ENCODE data around the gene ZIC5.
A peak's percentile ranks its signal among the peaks of the same experiment; 100 is the strongest.

ZIC5 gene

GRCh38 chr13:99987154-99988019 is 15.8 kb upstream of the ZIC5 start:
- DNase-seq = no peak

DNA sequence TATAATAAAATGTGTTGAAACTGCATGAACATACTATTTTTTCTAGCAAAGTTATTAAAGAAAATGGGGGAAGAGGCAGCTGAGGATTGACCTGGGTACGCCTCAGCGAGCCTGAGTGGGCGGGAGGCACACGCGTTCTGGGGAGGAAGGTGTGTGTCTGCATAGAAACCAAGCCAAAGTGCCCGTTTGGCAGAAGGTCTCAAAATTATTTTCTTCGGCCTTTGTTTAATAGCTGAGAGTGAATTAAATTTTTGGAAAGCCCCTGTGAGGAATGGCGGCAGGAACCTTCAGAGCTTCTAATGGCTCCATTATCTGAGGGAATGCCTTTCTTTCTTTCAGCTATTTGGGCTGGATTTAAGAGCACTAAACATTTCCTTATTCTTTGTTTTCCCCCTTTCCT is 15.2 kb upstream of the ZIC5 start:
- DNase-seq = no peak

DNA sequence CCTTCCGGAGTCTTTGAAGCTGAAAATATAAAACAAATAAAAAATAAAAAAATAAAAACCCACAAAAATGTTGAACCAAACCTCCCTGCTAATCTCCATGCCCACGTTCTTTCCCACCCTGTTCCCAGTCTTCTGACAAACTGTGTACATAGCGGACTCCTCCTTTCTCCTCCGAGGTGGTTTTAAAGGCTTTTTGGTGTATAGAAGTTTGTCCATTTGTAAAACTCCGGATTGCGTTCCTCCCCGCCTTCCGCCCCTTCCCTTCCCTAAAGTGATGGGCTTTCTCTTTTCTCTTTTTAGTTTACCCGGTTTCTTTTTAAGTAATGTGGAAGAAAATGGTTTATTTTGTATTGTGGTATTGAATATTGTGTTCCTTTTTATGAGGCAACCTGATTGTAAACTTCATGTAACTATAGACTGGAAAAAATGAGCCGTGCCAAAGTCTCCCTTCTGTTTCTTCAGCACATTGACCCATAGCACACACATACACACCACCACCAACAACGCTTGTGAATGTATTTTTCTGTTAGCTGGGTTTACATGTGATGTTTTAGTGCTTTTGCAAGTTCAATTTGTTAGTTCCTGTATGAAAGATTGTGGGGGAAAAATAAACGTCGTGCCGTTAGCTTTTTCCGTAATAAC is 14.4 kb upstream of the ZIC5 start:
- no peak for DNase-seq

GRCh38 chr13:99985241-99985874 is 13.8 kb upstream of the ZIC5 start:
- no peak for DNase-seq

- no peak for DNase-seq
These were observed 13.1 kb upstream of the ZIC5 start for GRCh38 chr13:99984461-99985240.

DNA sequence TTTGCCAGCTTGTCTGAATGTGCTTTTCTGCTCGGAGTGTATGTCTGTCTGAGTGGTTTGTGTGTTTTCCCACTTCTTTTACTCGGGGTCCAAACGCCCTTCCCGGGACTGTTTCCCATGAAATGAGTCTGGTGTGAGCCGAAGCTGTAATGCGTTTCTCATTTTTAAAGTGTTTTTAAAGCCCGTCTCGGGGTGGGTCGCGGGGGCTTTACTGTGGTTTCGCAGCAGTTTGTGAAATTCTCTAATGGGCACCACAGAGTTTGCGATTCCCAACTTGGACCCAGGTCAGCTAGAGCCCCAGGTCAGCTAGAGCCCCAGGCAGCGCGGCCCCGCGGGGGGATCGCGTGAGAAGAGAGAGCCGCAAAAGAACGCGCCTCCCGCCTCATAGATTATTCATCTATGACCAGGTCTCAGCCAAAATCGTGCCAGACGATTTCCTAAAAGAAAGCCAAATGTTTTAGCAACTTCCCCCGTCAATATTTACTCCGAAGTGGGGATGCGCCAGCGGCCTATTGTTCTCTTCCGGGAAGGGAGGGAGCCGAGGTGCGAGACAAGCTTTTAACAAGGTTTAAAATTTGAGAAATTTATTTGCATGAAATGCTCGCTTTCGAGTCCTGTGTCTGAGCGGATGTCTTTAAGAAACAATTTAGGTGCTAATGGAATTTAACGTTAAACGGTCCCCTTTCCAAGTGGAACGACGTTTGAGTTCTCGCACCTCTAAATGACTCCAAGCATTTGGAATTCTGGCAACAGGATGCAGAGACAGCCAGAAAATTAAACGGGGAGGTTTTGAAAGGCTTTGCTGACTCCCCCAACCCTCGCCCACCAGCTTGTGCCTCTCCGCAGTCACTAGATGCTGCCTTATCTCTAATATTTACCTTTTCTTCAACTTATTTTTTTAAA is 12.2 kb upstream of the ZIC5 start:
- DNase-seq = no peak

DNA sequence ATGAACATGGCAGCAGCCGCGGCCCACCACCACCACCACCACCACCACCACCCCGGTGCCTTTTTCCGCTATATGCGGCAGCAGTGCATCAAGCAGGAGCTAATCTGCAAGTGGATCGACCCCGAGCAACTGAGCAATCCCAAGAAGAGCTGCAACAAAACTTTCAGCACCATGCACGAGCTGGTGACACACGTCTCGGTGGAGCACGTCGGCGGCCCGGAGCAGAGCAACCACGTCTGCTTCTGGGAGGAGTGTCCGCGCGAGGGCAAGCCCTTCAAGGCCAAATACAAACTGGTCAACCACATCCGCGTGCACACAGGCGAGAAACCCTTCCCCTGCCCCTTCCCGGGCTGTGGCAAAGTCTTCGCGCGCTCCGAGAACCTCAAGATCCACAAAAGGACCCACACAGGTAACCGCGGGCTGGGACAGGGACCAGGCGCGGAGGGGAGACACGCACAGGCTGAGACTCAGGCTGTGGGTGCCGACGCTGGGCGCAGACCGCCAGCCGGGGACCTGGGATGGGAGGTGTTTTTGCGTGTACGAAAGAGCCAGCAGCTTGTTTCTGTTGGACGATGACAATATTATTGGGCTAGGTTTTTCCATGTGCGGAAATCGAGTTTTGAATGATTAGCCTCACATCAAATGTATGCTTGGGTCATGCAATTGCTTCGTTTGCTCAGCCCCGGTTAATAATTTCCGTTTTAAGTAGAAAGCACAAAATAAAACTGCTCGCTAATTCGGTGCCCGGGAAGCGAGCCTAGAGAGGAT is 11.3 kb upstream of the ZIC5 start:
- no peak for DNase-seq

DNA sequence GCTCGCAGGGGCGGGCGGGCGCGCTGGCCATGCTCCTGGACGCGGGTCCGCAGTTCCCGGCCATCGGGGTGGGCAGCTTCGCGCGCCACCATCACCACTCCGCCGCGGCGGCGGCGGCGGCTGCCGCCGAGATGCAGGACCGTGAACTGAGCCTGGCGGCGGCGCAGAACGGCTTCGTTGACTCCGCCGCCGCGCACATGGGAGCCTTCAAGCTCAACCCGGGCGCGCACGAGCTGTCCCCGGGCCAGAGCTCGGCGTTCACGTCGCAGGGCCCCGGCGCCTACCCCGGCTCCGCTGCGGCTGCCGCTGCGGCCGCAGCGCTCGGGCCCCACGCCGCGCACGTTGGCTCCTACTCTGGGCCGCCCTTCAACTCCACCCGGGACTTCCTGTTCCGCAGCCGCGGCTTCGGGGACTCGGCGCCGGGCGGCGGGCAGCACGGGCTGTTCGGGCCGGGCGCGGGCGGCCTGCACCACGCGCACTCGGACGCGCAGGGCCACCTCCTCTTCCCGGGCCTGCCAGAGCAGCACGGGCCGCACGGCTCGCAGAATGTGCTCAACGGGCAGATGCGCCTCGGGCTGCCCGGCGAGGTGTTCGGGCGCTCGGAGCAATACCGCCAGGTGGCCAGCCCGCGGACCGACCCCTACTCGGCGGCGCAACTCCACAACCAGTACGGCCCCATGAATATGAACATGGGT is 10.6 kb upstream of the ZIC5 start:
- DNase-seq = no peak

GRCh38 chr13:99981735-99982035 is 10.1 kb upstream of the ZIC5 start, which contains the start of gene ZIC2:
Gene ZIC2 (plus strand): TSS chr13:99981784. CDS start chr13:99982065, 281 bp downstream.
- DNase-seq = no peak

DNA sequence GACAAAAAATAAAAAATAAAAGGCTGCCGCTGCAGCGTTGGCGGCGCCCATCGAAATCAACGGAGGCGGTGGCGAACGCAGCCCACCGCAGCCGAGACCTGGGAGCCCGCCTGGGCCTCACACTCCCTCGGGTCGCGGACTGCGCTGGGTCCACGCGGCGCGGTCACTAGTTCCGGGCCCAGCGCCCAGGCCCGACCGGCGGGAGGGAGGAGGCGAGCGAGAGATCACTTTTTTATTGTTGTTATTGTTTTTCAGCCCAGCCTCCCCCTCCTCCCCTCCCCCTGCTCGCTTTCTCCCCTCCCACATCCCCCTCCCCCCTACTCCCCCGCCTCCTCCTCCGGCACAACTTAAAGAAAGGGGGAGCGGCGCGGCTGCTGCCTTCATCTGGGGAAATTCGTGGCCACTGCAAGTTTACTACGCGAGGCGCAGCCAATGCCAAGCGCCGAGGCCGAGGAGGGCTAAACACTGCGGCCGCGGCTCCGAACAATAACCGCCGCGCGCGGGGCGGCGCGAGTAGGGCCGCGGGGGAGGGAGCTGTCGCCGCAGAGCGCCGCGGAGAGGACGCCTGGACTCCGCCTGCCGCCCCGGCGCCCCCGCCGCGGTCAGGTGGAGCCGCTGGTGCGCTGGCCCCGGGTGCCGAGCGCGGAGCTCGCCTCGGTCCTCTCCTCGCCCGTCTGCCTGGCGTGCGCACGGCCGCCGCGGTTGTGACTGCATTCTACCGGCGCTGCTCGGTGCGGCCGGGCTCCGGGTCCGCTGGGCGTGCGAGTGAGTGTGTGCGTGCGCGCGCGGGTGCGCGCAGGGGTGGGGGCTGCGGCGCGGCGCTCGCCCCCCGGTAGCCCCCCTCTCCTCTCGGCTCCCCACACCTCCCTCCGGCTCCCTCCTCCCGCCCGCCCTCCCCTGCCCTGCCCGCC is 9.5 kb upstream of the ZIC5 start:
- peak in 3 of 14 donors; percentile 23 to 34 (median 24) for DNase-seq

DNA sequence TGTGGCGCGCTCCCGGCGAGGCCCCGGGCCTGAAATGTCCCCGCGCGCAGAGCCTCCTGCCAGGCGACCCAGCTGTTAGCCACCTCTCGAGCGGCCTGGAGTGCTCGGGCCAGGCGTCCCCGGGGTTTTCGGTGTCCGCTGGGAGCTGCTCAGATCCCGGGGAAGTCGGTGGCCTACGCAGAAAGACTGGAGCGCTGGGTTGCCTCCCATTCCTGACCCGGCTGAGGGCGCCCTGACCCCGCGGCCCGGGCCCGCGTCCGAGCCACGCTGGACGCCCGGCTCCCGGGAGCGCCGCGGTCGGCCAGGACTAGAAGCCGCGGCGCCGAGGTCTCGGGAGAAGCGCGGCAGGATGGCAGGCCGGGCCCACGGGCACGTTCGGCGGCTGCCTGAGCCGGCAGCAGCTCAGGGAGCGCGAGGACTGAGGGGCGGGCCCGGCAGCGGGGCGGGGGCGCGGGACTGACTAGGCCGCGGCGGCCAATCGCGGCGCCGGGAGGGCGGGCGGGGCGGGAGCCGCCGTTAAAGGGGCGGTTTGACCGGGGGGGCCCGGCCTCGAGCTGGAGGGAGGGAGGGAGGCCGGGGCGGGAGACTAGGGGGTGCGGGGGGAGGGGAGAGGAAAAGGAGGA is 8.7 kb upstream of the ZIC5 start:
- DNase-seq = peak in 8 of 14 donors; percentile 32 to 76 (median 62)

GRCh38 chr13:99979453-99980200 is 8.1 kb upstream of the ZIC5 start:
- DNase-seq = no peak

DNA sequence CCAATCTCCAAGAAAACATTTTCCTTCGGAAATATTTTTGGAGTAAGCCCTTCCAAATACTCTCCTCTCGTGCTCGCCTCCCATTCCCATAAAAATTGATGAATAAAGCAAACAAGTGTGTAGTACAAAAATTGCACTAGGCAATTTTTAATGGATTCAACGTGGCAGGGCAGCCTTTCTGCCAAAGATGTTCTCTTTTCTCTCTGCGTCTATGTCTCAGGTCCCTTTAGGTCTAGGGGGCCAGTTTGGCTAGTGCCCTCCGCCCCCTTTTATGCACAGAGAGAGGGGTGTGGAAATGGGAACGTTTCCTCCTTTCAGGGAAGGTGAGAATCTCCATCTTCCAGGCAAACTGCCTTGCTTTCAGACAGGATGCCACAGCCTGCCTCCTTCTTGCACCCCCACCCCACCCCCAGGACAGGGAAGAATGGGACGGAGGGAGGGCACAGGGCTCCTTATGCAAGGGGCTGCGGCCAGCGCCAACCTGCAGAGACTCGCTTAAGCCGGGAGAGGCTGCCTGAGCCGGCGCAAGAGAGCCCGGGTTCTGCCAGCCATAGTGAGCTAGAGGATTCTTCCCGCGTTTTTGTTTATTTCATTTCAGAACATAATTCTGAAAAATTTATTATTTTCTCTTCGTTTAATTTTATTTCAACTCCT is 7.4 kb upstream of the ZIC5 start:
- DNase-seq = no peak

DNA sequence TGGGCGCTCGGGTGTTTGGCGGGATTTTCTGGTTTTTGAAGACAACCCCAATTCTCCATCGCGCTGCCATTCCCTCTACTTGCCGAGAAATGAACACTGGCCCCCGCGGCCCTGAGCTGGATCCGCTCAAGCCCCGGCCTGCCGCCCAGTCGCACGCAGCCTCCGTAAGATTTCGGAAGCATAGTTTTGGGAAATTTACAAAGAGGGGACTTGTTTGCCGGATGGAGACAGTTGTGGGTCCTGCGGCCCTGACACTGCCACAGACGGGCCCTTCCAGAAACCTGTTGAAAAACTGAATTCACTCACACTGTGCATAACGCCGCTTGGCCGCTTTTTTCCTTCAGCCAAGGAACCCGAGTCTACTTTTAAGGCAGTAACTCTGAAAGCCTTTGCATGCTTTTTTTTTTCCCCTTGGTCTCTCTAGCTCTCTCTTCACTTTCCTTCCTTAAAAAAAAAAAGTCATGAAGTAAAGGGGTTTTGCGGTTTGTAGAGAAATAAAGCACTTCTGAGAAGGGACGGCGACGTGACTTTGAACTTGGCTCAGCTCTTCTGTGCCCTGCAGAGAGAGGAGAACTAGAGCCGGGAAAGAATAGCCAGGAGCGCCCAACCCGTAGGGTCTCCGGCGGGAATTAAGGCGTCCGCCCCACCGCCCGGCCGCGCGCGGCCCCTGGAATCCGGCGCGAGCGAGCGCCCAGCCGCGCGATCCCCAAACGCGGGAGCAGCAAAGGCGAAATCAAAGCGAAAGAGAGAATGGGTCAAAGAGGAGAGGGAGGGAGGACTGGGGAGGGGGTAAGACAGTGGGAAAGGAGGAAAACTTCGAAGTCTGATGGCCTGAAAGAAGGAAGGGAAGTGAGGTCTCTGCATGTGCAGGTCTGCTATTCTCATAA is 6.6 kb upstream of the ZIC5 start:
- no peak for DNase-seq

- no peak for DNase-seq
These were observed 5.9 kb upstream of the ZIC5 start for GRCh38 chr13:99977334-99977911.

- DNase-seq = no peak
These were observed 5.0 kb upstream of the ZIC5 start for GRCh38 chr13:99976575-99976974.

Data from C1 segment of cervical spinal cord (tissue), 14 donors.